Measurements from ENCODE around the gene IPPK. TPM values are rescaled to one million over a fixed set of nuclear protein-coding genes. Genes with fewer than 3 reads are reported as not detected.

The IPPK gene
- total RNA-seq, 1 donor from 2014 or later = 28.0 TPM

DNA sequence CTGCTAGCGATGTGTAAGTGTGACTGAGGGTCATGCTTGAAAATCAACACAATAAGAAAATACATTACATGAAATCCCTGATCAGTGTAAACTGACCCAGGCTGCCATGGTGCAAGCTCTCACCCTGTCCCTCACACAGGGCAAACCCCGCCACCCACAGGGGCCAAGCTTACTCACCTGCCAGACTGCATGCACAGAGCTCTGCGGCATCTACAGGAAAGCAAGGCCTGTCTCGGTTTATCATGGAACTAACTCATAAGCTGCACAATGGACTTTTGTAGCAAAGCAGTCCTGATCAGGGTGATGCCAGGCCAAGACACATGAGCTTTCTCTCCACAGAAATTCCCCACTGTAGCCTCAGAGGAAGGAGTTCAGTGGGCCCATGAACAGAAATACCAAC is 9.7 kb downstream of the IPPK start:
- Histone ChIP-seq H3K4me3 (no peak overlapping the region), H3K4me1 (no peaks in the 10 kb centered on the region), H3K36me3 (peaks cover 13 to 15% of the 10 kb centered on the region in 2 donors), H3K27ac (no peak overlapping the region), H3K27me3 (no peaks in the 10 kb centered on the region), H3K9me3 (no peaks in the 10 kb centered on the region)
- DNase-seq (ENCODE audit: low spot score in 2 of 2) = no peak
- intact Hi-C loops (cut with DNase I) = no loop called here
- no peak for TF ChIP-seq CTCF (IDR thresholded peaks at IDR 0.05)

GRCh38 chr9:92659601-92660000 is 10.3 kb downstream of the IPPK start:
- no peak overlapping the region for H3K4me3 ChIP-seq
- DNase-seq (ENCODE audit: low spot score in 2 of 2) = no peak

GRCh38 chr9:92658611-92659010 is 11.3 kb downstream of the IPPK start:
- no peak for DNase-seq (ENCODE audit: low spot score in 2 of 2)
- Histone ChIP-seq H3K27ac (no peak overlapping the region), H3K9me3 (no peaks in the 10 kb centered on the region), H3K4me3 (no peak overlapping the region), H3K27me3 (no peaks in the 10 kb centered on the region), H3K4me1 (peaks cover 0 to 4% of the 10 kb centered on the region in 2 donors), H3K36me3 (peaks cover 13 to 20% of the 10 kb centered on the region in 2 donors)
- no peak for TF ChIP-seq CTCF (IDR thresholded peaks at IDR 0.05)
- intact Hi-C loops (cut with DNase I) = no loop called here

More at GRCh38 chr9:92659601-92660000, 10.3 kb downstream of the IPPK start:
- H3K36me3 ChIP-seq = peaks cover 13 to 20% of the 10 kb centered on the region in 2 donors
- no peaks in the 10 kb centered on the region for H3K9me3 ChIP-seq
- H3K27me3 ChIP-seq = no peaks in the 10 kb centered on the region
- H3K27ac ChIP-seq = no peak overlapping the region
- intact Hi-C loops (cut with DNase I) = no loop called here
- TF ChIP-seq CTCF (IDR thresholded peaks at IDR 0.05) = no peak
- no peaks in the 10 kb centered on the region for H3K4me1 ChIP-seq

DNA sequence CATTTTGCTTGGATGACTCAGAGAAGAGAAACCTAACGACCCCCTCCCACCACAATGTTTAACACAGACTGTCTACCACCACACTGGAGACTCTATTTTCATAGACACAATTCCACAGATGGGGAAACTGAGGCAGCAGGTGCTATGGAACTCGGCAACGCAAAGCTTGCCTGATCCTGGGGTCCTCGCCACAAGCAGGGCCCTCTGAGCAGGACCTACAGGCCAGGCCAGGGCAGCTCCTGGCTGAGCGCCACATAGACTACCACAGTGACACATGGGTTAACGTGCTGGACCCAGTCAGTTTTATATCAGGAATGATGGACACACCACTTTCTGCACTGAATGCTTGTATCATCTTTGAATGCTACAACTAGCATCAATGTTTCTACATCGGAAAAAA is 11.8 kb downstream of the IPPK start:
- intact Hi-C loops (cut with DNase I) = no loop called here
- Histone ChIP-seq H3K9me3 (no peaks in the 10 kb centered on the region), H3K4me1 (peaks cover 0 to 5% of the 10 kb centered on the region in 2 donors), H3K4me3 (no peak overlapping the region), H3K27me3 (no peaks in the 10 kb centered on the region), H3K27ac (no peak overlapping the region), H3K36me3 (peaks cover 13 to 19% of the 10 kb centered on the region in 2 donors)
- no peak for DNase-seq (ENCODE audit: low spot score in 2 of 2)
- no peak for TF ChIP-seq CTCF (IDR thresholded peaks at IDR 0.05)

DNA sequence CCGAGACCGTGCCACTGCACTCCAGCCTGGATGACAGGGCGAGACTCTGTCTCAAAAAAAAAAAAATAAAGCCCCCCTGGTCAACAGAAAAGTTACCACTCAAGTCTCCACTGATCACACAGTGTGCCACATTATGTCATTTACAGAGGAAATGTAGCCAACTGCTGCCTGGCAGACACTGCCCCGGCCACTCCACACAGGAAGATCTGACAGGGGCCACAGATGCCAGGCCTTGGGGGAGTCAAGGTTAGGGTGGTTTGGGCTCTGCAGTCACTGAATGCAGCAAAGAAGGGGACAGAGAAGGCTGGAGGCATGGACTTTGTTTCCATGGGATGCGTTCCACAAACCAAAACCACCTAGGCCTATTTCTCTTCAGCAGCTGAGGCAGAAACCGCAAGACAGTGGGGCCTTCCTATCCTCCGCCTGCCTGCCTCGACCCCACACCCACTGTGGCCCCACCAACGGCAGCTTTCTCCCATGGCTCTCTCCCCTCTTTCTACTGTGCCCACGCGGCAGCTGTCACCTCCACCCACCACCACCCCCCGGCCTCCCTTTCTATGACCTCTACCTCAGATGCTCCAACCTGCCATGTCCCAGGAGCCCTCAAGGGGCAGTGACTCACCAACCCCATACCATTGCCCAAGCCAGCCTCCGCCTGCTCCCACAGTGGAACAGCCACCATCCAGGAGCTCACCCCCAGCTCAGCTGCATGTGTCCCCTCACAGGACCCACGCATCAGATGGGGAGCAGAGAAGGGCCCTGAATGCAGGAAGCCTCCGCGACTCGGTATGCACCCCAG is 12.4 kb downstream of the IPPK start:
- Histone ChIP-seq H3K9me3 (no peaks in the 10 kb centered on the region), H3K4me3 (no peak overlapping the region), H3K27ac (no peak overlapping the region), H3K36me3 (peaks cover 15 to 19% of the 10 kb centered on the region in 2 donors), H3K4me1 (peaks cover 0 to 5% of the 10 kb centered on the region in 2 donors), H3K27me3 (no peaks in the 10 kb centered on the region)
- intact Hi-C loops (cut with DNase I) = no loop called here
- TF ChIP-seq CTCF (IDR thresholded peaks at IDR 0.05) = no peak
- DNase-seq (ENCODE audit: low spot score in 2 of 2) = no peak
